Measurements from ENCODE around the gene TTC22. TPM values are rescaled to one million over a fixed set of nuclear protein-coding genes. Genes with fewer than 3 reads are reported as not detected.

Gene TTC22
- total RNA-seq, 1 experiment from 2014 or later = 0.59 TPM

DNA sequence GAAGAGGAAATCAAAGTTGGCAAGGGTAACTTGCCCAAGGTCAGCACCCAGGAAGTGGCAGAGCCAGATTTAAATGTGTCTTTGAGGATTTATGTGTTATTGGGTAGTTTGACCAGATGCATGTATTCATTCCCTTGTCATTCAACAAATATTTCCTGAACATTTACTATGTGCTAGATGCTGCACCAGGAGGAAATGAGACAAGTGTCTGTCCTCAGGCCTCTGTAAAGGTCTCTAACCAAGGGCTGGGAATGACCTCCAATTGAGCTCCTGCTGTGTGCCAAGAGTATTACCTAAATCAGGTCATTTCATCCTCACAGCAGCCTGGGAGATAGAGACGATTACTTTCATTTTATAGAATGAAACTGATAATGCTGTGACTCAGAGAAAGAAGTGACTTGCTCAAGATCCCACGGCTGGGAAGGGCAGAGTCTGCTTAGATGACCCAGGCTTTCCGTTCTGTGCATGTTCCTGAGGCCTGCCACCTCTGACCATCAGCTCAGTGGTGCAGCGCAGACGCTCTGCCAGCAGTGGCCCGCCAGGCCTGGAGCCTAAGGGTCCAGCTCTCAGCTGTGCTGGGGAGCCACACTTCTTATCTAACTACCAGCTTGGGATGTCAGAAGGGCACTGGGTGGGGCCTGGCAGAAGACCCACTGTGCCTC is 3.5 kb upstream of the TTC22 start:
- Histone ChIP-seq H3K23me2 (ENCODE audit: insufficient read length, low read depth, low read length, poor library complexity, severe bottlenecking) (no peaks in the 10 kb centered on the region), H2BK12ac (ENCODE audit: insufficient read length, low read depth, low read length) (no peak overlapping the region), H2AFZ (ENCODE audit: low read length) (no peak overlapping the region), H2BK5ac (ENCODE audit: insufficient read length, low read length) (no peak overlapping the region), H3K79me2 (ENCODE audit: insufficient read depth, low read length) (no peaks in the 10 kb centered on the region), H2AK5ac (ENCODE audit: insufficient read length, low read length) (no peak overlapping the region), H4K8ac (replicated peaks; ENCODE audit: insufficient read length, low read depth, low read length) (no peak overlapping the region), H3T11ph (ENCODE audit: low read length) (no peak overlapping the region), H4K20me1 (ENCODE audit: control insufficient read depth, insufficient read depth, insufficient read length) (no peaks in the 10 kb centered on the region), H2BK20ac (ENCODE audit: low read depth, low read length, poor library complexity, severe bottlenecking) (no peak overlapping the region), H3K4me2 (ENCODE audit: insufficient read depth, insufficient read length, low read length) (no peak overlapping the region), H3K4me1 (ENCODE audit: insufficient read depth, low read length) (no peaks in the 10 kb centered on the region), H2BK15ac (ENCODE audit: low read depth, low read length) (no peak overlapping the region), H3K27ac (ENCODE audit: insufficient read length, low read depth, low read length) (no peak overlapping the region), H4K91ac (ENCODE audit: insufficient read length, low read depth, low read length) (no peak overlapping the region), H3K18ac (ENCODE audit: insufficient read length, low read depth, low read length) (no peak overlapping the region), H3K9ac (ENCODE audit: extremely low read depth, insufficient read length, low read length) (no peak overlapping the region), H2BK120ac (ENCODE audit: low read depth, low read length, poor library complexity, severe bottlenecking) (no peak overlapping the region), H3K27me3 (ENCODE audit: insufficient read depth, low read length) (no peaks in the 10 kb centered on the region; the same call in 1 of the 2 replicates), H3K4ac (ENCODE audit: low read depth, low read length) (no peak overlapping the region), H3K23ac (ENCODE audit: insufficient read length, low read depth, low read length) (no peak overlapping the region), H4K5ac (ENCODE audit: insufficient read length, low read depth, low read length) (no peak overlapping the region), H3K14ac (ENCODE audit: insufficient read depth, low read length) (no peak overlapping the region), H3K56ac (ENCODE audit: insufficient read length, low read depth, low read length) (no peak overlapping the region), H3K79me1 (ENCODE audit: insufficient read depth, low read depth, low read length, poor library complexity, severe bottlenecking) (no peaks in the 10 kb centered on the region), H3K9me3 (ENCODE audit: control insufficient read depth, low read depth, low read length) (no peaks in the 10 kb centered on the region)
- WGBS (ENCODE audit: extremely low coverage, insufficient read length, low lambda C conversion rate) = no CpG with 5 or more reads among the region's 6 CpGs
- H3K27me3 Mint-ChIP-seq (ENCODE audit: low read depth) = peaks cover 32% of the 10 kb centered on the region
- peak; percentile 20 for DNase-seq
- no peaks in the 10 kb centered on the region for H3K9me3 Mint-ChIP-seq
- no peak for TF ChIP-seq CTCF (conservative IDR thresholded peaks at IDR 0.05)
- H3K27ac Mint-ChIP-seq = no peak overlapping the region
- no peaks in the 10 kb centered on the region for H3K36me3 Mint-ChIP-seq (ENCODE audit: insufficient read depth in 1 of 3, low read depth in 3 of 3)
- peaks cover 6 to 10% of the 10 kb centered on the region in 2 experiments for H3K4me1 Mint-ChIP-seq
- H3K4me3 Mint-ChIP-seq = no peak overlapping the region
